Astrocyte (in vitro differentiated cells and primary cell): ENCODE results near the gene GAMT.

ENCODE experiments used
- CTCF ChIP-seq: IDR thresholded peaks from 2 replicates; pipeline ENCODE4 v1.5.1; 2011; ENCODE audit warnings: low read depth, mild to moderate bottlenecking, inconsistent platforms, low read length, moderate library complexity; ENCODE audit not compliant: insufficient read depth
- EZH2 ChIP-seq: IDR thresholded peaks from 2 replicates; pipeline ENCODE4 v1.6.1; 2012; ENCODE audit warnings: mild to moderate bottlenecking, low read length, inconsistent platforms; ENCODE audit not compliant: insufficient read depth

DNA sequence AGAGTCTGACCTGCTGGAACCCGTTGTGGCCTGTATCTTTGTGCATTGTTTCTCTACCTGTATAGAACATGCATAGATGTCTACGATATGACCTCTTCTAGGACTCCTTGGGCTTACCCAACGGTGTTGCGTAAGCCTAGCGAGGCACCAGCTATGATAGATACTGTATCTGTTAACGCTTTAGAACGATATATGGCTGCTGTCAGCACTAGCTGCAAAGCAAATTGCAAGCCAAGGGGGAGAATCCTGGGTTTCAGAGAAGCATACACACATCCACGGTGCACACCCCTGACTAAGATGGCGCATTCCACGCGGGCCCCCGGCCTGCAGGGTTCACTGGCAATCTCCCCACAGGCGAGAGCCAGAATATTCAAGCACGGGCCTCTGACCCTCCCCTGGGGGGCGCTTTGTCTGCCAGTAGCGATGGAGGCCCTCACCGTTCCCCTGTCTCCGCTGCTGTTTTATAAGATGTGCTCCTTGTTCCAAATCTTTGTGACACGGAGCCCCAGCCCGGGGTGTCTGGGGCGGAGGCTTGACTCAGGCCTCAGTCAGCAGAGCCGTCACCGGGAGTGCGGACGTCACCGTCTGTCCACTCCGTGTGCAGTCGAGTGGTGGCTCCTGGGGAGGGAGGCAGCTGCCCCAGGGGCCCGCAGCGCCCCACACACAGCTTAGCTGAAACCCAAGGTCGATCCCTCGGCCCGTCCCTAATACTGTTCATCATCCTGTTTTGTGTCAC, 23.9 kb upstream of the GAMT start:
- TF ChIP-seq CTCF: no peak
- no peak for TF ChIP-seq EZH2
